ENCODE results near the gene KIAA1671. TPM values are rescaled to one million over a fixed set of nuclear protein-coding genes. Genes with fewer than 3 reads are reported as not detected.

The KIAA1671 gene
- total and polyA plus RNA-seq, 4 donors: 8.7 to 35.9 (median 19.1) TPM

- Histone ChIP-seq H3K27me3 (ENCODE audit: control insufficient read depth in 4 of 4, insufficient read depth in 4 of 4, low read length in 3 of 4) (no peaks in the 10 kb centered on the region), H3K9me3 (ENCODE audit: control insufficient read depth in 4 of 4, low read length in 3 of 4) (no peaks in the 10 kb centered on the region), H3K27ac (ENCODE audit: low read depth in 1 of 2, low read length in 2 of 2) (no peak overlapping the region), H3K4me3 (ENCODE audit: low read depth in 1 of 3, low read length in 3 of 3) (no peak overlapping the region), H3K9ac (ENCODE audit: low read depth in 1 of 2, low read length in 2 of 2) (no peak overlapping the region), H3K4me1 (ENCODE audit: control insufficient read depth in 4 of 4, insufficient read depth in 4 of 4, low read length in 3 of 4) (peaks cover 4 to 21% (median 17%) of the 10 kb centered on the region in 4 donors), H3K36me3 (ENCODE audit: control insufficient read depth in 4 of 4, insufficient read depth in 3 of 4, low read depth in 1 of 4, low read length in 3 of 4) (no peaks in the 10 kb centered on the region)
- WGBS: 91% methylated on average over 3 of the region's 3 CpGs
- no peak for DNase-seq (ENCODE audit: low spot score)
- TF ChIP-seq ATF3 (IDR thresholded peaks at IDR 0.05) (no peak), YY1 (IDR thresholded peaks at IDR 0.05) (no peak), FOXA1 (IDR thresholded peaks at IDR 0.05) (no peak), JUND (IDR thresholded peaks at IDR 0.05) (no peak), RAD21 (IDR thresholded peaks at IDR 0.05) (no peak), EGR1 (IDR thresholded peaks at IDR 0.05; ENCODE audit: low read depth in 2 of 2) (no peak), SP1 (IDR thresholded peaks at IDR 0.05) (no peak), CTCF (IDR thresholded peaks at IDR 0.05; ENCODE audit: low read depth, low read length, missing input control) (no peak), TAF1 (conservative IDR thresholded peaks at IDR 0.05) (no peak), HNF4A (conservative IDR thresholded peaks at IDR 0.05) (no peak), ZBTB33 (IDR thresholded peaks at IDR 0.05) (no peak)
Observed at GRCh38 chr22:24964441-24964840, 11.9 kb downstream of the KIAA1671 start.

GRCh38 chr22:24965822-24966626 is 13.5 kb downstream of the KIAA1671 start:
- Histone ChIP-seq H3K4me3 (ENCODE audit: low read depth in 1 of 3, low read length in 3 of 3) (no peak overlapping the region), H3K27me3 (ENCODE audit: control insufficient read depth in 4 of 4, insufficient read depth in 4 of 4, low read length in 3 of 4) (no peaks in the 10 kb centered on the region), H3K36me3 (ENCODE audit: control insufficient read depth in 4 of 4, insufficient read depth in 3 of 4, low read depth in 1 of 4, low read length in 3 of 4) (no peaks in the 10 kb centered on the region), H3K9me3 (ENCODE audit: control insufficient read depth in 4 of 4, low read length in 3 of 4) (no peaks in the 10 kb centered on the region), H3K4me1 (ENCODE audit: control insufficient read depth in 4 of 4, insufficient read depth in 4 of 4, low read length in 3 of 4) (peaks cover 7 to 27% (median 22%) of the 10 kb centered on the region in 4 donors), H3K9ac (ENCODE audit: low read depth in 1 of 2, low read length in 2 of 2) (peak overlapping the region in 1 of 2 donors; percentile 67), H3K27ac (ENCODE audit: low read depth in 1 of 2, low read length in 2 of 2) (peak overlapping the region; percentile 69 to 71)
- 31% methylated on average over 9 of the region's 9 CpGs for WGBS
- DNase-seq (ENCODE audit: low spot score): peak; percentile 51
- peak; percentile 96 to 98 for TF ChIP-seq RXRA (IDR thresholded peaks at IDR 0.05)
- peak; percentile 42 to 52 for TF ChIP-seq RAD21 (IDR thresholded peaks at IDR 0.05)
- TF ChIP-seq SP1 (IDR thresholded peaks at IDR 0.05): peak; percentile 93
- no peak for TF ChIP-seq YY1 (IDR thresholded peaks at IDR 0.05)
- no peak for TF ChIP-seq ATF3 (IDR thresholded peaks at IDR 0.05)
- TF ChIP-seq MAX (IDR thresholded peaks at IDR 0.05): peak; percentile 87
- peak; percentile 57 to 70 for TF ChIP-seq JUND (IDR thresholded peaks at IDR 0.05)
- TF ChIP-seq FOXA1 (IDR thresholded peaks at IDR 0.05): no peak
- TF ChIP-seq REST (IDR thresholded peaks at IDR 0.05): peak; percentile 44
- TF ChIP-seq HNF4A (conservative IDR thresholded peaks at IDR 0.05): peak; percentile 89 to 97
- peak; percentile 67 for TF ChIP-seq ZBTB33 (IDR thresholded peaks at IDR 0.05)
- TF ChIP-seq TAF1 (conservative IDR thresholded peaks at IDR 0.05): no peak
- TF ChIP-seq GABPA (IDR thresholded peaks at IDR 0.05 in 1 of 2, conservative IDR thresholded peaks at IDR 0.05 in 1 of 2): peak in 1 of 2 donors; percentile 55
- peak; percentile 93 for TF ChIP-seq NR2F2 (IDR thresholded peaks at IDR 0.05)
- peak; percentile 38 for TF ChIP-seq FOXA2 (IDR thresholded peaks at IDR 0.05)

All from liver (tissue), 9 donors.